CD4-positive, alpha-beta T cell (primary cell): ENCODE measurements around the gene FGGY. TPM values are rescaled to one million over a fixed set of nuclear protein-coding genes. Genes with fewer than 3 reads are reported as not detected.

Experiments used
- ATAC-seq: fragments of 200-7000 bp; cut with Tn5 transposase; one replicate; pipeline ENCODE4 v1.10.0; 2022; ENCODE audit warnings: mild to moderate bottlenecking; ENCODE audit not compliant: poor library complexity
- CTCF ChIA-PET: fragments of 350-600 bp; sonication (Branson Sonifier 250); formaldehyde crosslinking; loops from one replicate; lab custom pipeline; 2021; ENCODE audit warnings: antibody characterized with exemption, inconsistent platforms; lab: Charles Lee
- POLR2A ChIA-PET: fragments of 350-600 bp; sonication (Branson Sonifier 250); formaldehyde crosslinking; loops from one replicate; lab custom pipeline; 2021; ENCODE audit warnings: antibody characterized with exemption, inconsistent platforms; lab: Charles Lee
- DNase-seq, 14 experiments: peaks; one replicate each; pipeline ENCODE4 v3.0.0-alpha.2; 2013 to 2020; ENCODE audit warnings: mixed read lengths in 2 of 14
- H3K27ac ChIP-seq, 2 donors: one replicate each; pipeline versions ENCODE4 v1.5.1 to v1.7.0; 2013; ENCODE audit warnings: low read length in 2 of 2, low read depth in 1 of 2, mild to moderate bottlenecking in 1 of 2
- H3K27me3 ChIP-seq, 2 experiments: 1 replicate in 1 of 2; 2 replicates in 1 of 2; pipeline versions ENCODE4 v1.6.1 to v1.7.0; 2013; ENCODE audit warnings: low read length in 2 of 2, control low read depth in 1 of 2, mild to moderate bottlenecking in 1 of 2, moderate library complexity in 1 of 2; ENCODE audit not compliant: insufficient read depth in 2 of 2, control insufficient read depth in 1 of 2
- H3K36me3 ChIP-seq: one replicate; pipeline ENCODE4 v1.6.1; 2013; ENCODE audit warnings: low read length, control low read depth; ENCODE audit not compliant: insufficient read depth
- H3K4me1 ChIP-seq: one replicate; pipeline ENCODE4 v1.6.1; 2013; ENCODE audit warnings: low read length, control low read depth; ENCODE audit not compliant: insufficient read depth
- H3K4me3 ChIP-seq: one replicate; pipeline ENCODE4 v1.5.1; 2013; ENCODE audit warnings: mild to moderate bottlenecking, low read length, moderate library complexity
- H3K9me3 ChIP-seq, 2 experiments: 1 replicate in 1 of 2; 2 replicates in 1 of 2; pipeline versions ENCODE4 v1.6.1 to v1.7.0; 2013; ENCODE audit warnings: low read length in 2 of 2, mild to moderate bottlenecking in 2 of 2, control low read depth in 1 of 2, moderate library complexity in 1 of 2; ENCODE audit not compliant: control insufficient read depth in 1 of 2, insufficient read depth in 1 of 2
- H3K27ac Mint-ChIP-seq: one replicate; pipeline ENCODE4 v1.8.0; 2020; ENCODE audit warnings: mixed read lengths
- H3K27me3 Mint-ChIP-seq: one replicate; pipeline ENCODE4 v1.8.0; 2021; ENCODE audit warnings: mixed read lengths
- H3K36me3 Mint-ChIP-seq: one replicate; pipeline ENCODE4 v1.8.0; 2021; ENCODE audit warnings: low read depth, mixed read lengths
- H3K4me1 Mint-ChIP-seq: one replicate; pipeline ENCODE4 v1.8.0; 2021; ENCODE audit warnings: low read depth, mixed read lengths
- H3K4me3 Mint-ChIP-seq: one replicate; pipeline ENCODE4 v1.8.0; 2020; ENCODE audit warnings: mild to moderate bottlenecking, mixed read lengths
- H3K9me3 Mint-ChIP-seq: one replicate; pipeline ENCODE4 v1.8.0; 2020; ENCODE audit warnings: mixed read lengths
- CTCF ChIP-seq: fragments of 200-600 bp; IDR thresholded peaks from one replicate; pipeline ENCODE4 v1.8.0; 2022; ENCODE audit warnings: antibody characterized with exemption, mild to moderate bottlenecking
- intact Hi-C, 2 experiments: fragments of 100-400 bp; cut with DNase I in 1 of 2; cut with micrococcal nuclease in 1 of 2; formaldehyde crosslinking; loops; one replicate each; pipeline versions ENCODE4 v1.15.1 to v1.9.0; 2023 to 2025; cut with DNase I, micrococcal nuclease
- total RNA-seq, 174 experiments: library from RNA in 2 of 174; stranded (reverse) in 2 of 174; gene quantifications; one replicate each; pipeline ENCODE4 v1.2.3 and lab custom pipeline; 2021 to 2026

The FGGY gene
- total RNA-seq, 2 experiments from 2014 or later = 9.5 to 10.0 TPM

- H3K4me3 Mint-ChIP-seq = no peak overlapping the region
- Histone ChIP-seq H3K4me1 (no peaks in the 10 kb centered on the region), H3K36me3 (no peaks in the 10 kb centered on the region), H3K27me3 (no peaks in the 10 kb centered on the region), H3K9me3 (no peaks in the 10 kb centered on the region), H3K27ac (no peak overlapping the region), H3K4me3 (no peak overlapping the region)
- no peaks in the 10 kb centered on the region for H3K9me3 Mint-ChIP-seq
- no peak overlapping the region for H3K27ac Mint-ChIP-seq
- ATAC-seq (no peak), DNase-seq (no peak)
- no peaks in the 10 kb centered on the region for H3K36me3 Mint-ChIP-seq
- no peaks in the 10 kb centered on the region for H3K27me3 Mint-ChIP-seq
- ChIA-PET CTCF (interaction anchor here (1.4 kb wide), 1 partner anchor 10 kb away, joined by 3 read pairs; no protein-coding TSS in a partner anchor), POLR2A (interaction anchor here (0.7 kb wide), 1 partner anchor 18 kb away, joined by 4 read pairs; no protein-coding TSS in a partner anchor)
- no peak for TF ChIP-seq CTCF
- H3K4me1 Mint-ChIP-seq = no peaks in the 10 kb centered on the region
- intact Hi-C loops = no loop called here
Measured at GRCh38 chr1:59315529-59316463, 18.9 kb downstream of the FGGY start.

GRCh38 chr1:59316497-59317128 lies 19.7 kb downstream of the FGGY start:
- ChIA-PET POLR2A (no interaction called here), CTCF (interaction anchor here (1.4 kb wide), 1 partner anchor 10 kb away, joined by 3 read pairs; no protein-coding TSS in a partner anchor)
- Mint-ChIP-seq H3K9me3 (no peaks in the 10 kb centered on the region), H3K4me3 (no peak overlapping the region), H3K27me3 (no peaks in the 10 kb centered on the region), H3K36me3 (no peaks in the 10 kb centered on the region), H3K4me1 (no peaks in the 10 kb centered on the region), H3K27ac (no peak overlapping the region)
- Histone ChIP-seq H3K36me3 (no peaks in the 10 kb centered on the region), H3K27ac (no peak overlapping the region), H3K4me3 (no peak overlapping the region), H3K9me3 (no peaks in the 10 kb centered on the region), H3K27me3 (no peaks in the 10 kb centered on the region), H3K4me1 (no peaks in the 10 kb centered on the region)
- ATAC-seq (no peak), DNase-seq (peak in 1 of 14 experiments; percentile 51)
- intact Hi-C loops = no loop called here
- no peak for TF ChIP-seq CTCF

GRCh38 chr1:59317343-59317742 lies 20.4 kb downstream of the FGGY start:
- no peak for TF ChIP-seq CTCF

More at GRCh38 chr1:59317343-59317742, 20.4 kb downstream of the FGGY start:
- DNase-seq (no peak), ATAC-seq (no peak)
- no peaks in the 10 kb centered on the region for H3K9me3 ChIP-seq
- H3K36me3 ChIP-seq = no peaks in the 10 kb centered on the region
- H3K27me3 ChIP-seq = no peaks in the 10 kb centered on the region
- H3K4me1 ChIP-seq = no peaks in the 10 kb centered on the region
- no peaks in the 10 kb centered on the region for H3K36me3 Mint-ChIP-seq
- POLR2A ChIA-PET = no interaction called here
- H3K27me3 Mint-ChIP-seq = no peaks in the 10 kb centered on the region
- no peak overlapping the region for H3K27ac ChIP-seq
- H3K27ac Mint-ChIP-seq = no peak overlapping the region
- intact Hi-C loops = no loop called here
- H3K9me3 Mint-ChIP-seq = no peaks in the 10 kb centered on the region
- no peaks in the 10 kb centered on the region for H3K4me1 Mint-ChIP-seq
- CTCF ChIA-PET = no interaction called here
- H3K4me3 Mint-ChIP-seq = no peak overlapping the region
- H3K4me3 ChIP-seq = no peak overlapping the region
